GM19455 (cell line): ENCODE data around the gene CEP97.
"Not testable (repeated sequence)": the region's sequence is repeated elsewhere in the genome, so short reads cannot be mapped to it uniquely, and the experiment has no call there.

Experiments
- ATAC-seq: cut with Tn5 transposase; IDR thresholded peaks from one replicate; pipeline ENCODE4 v1.9.1; 2021; ENCODE audit not compliant: unreplicated experiment

Gene CEP97

GRCh38 chr3:101702726-101703125, 21.7 kb upstream of the CEP97 start:
- no peak for ATAC-seq

- no peak for ATAC-seq
These were observed 21.2 kb upstream of the CEP97 start for GRCh38 chr3:101703169-101703568.

- not testable (repeated sequence) for ATAC-seq
These were observed 19.8 kb upstream of the CEP97 start for GRCh38 chr3:101704639-101705038.

- ATAC-seq: no peak
These were observed 15.3 kb upstream of the CEP97 start for GRCh38 chr3:101709126-101709525.

GRCh38 chr3:101718455-101718854, 6.0 kb upstream of the CEP97 start:
- ATAC-seq: no peak

- no peak for ATAC-seq
These were observed 4.7 kb upstream of the CEP97 start for GRCh38 chr3:101719604-101720185.

GRCh38 chr3:101720851-101721840, 3.3 kb upstream of the CEP97 start:
- ATAC-seq: no peak

GRCh38 chr3:101722394-101723173, 1.8 kb upstream of the CEP97 start:
- peak; percentile 49 for ATAC-seq

GRCh38 chr3:101725194-101725889, 928 bp downstream of the CEP97 start:
- peak; percentile 14 for ATAC-seq

- ATAC-seq: no peak
These were observed 1.5 kb downstream of the CEP97 start for GRCh38 chr3:101725890-101726275.

- no peak for ATAC-seq
These were observed 5.2 kb downstream of the CEP97 start for GRCh38 chr3:101729586-101729985.

GRCh38 chr3:101730839-101731238, 6.4 kb downstream of the CEP97 start:
- no peak for ATAC-seq

GRCh38 chr3:101732240-101732641, 7.8 kb downstream of the CEP97 start:
- no peak for ATAC-seq

GRCh38 chr3:101735833-101736232, 11.4 kb downstream of the CEP97 start:
- ATAC-seq: no peak

- ATAC-seq: not testable (repeated sequence)
These were observed 17.5 kb downstream of the CEP97 start for GRCh38 chr3:101741914-101742313.

- no peak for ATAC-seq
These were observed 20.4 kb downstream of the CEP97 start for GRCh38 chr3:101744811-101745210.

- ATAC-seq: not testable (repeated sequence)
These were observed 21.5 kb downstream of the CEP97 start for GRCh38 chr3:101745934-101746333.

- ATAC-seq: not testable (repeated sequence)
These were observed 29.1 kb downstream of the CEP97 start for GRCh38 chr3:101753386-101754113.

GRCh38 chr3:101758224-101758623, 33.8 kb downstream of the CEP97 start:
- ATAC-seq: no peak

GRCh38 chr3:101762041-101762646, 37.7 kb downstream of the CEP97 start:
- ATAC-seq: no peak
